CD14-positive monocyte (primary cell): ENCODE results near the gene TMEM30B. TPM values are rescaled to one million over a fixed set of nuclear protein-coding genes. Genes with fewer than 3 reads are reported as not detected.
A peak's percentile ranks its signal among the peaks of the same experiment; 100 is the strongest.

Experiments
- DNase-seq, 3 donors: peaks; one replicate each; pipeline ENCODE4 v3.0.0-alpha.2; 2011 to 2022
- H2AFZ ChIP-seq: 2 replicates; pipeline ENCODE4 v1.6.0; 2012; ENCODE audit warnings: mild to moderate bottlenecking, low read depth, low read length, inconsistent platforms; ENCODE audit not compliant: insufficient read depth, poor library complexity, severe bottlenecking
- H3K27ac ChIP-seq, 2 donors: 1 replicate in 1 of 2; 2 replicates in 1 of 2; pipeline ENCODE4 v1.5.1; 2012 to 2013; ENCODE audit warnings: low read length in 2 of 2, control low read depth in 1 of 2, inconsistent platforms in 1 of 2, low read depth in 1 of 2, mild to moderate bottlenecking in 1 of 2
- H3K27me3 ChIP-seq, 2 donors: one replicate each; pipeline versions ENCODE4 v1.6.0 to v1.6.1; 2011 to 2013; ENCODE audit warnings: low read length in 2 of 2; ENCODE audit not compliant: control insufficient read depth in 2 of 2, insufficient read depth in 2 of 2
- H3K36me3 ChIP-seq, 2 donors: replicated peaks in 1 of 2; 1 replicate in 1 of 2; 2 replicates in 1 of 2; pipeline versions ENCODE4 v1.5.1 to v1.6.1; 2012 to 2013; ENCODE audit warnings: low read length in 2 of 2, control low read depth in 1 of 2, inconsistent platforms in 1 of 2, mild to moderate bottlenecking in 1 of 2; ENCODE audit not compliant: insufficient read depth in 2 of 2, control insufficient read depth in 1 of 2
- H3K4me1 ChIP-seq, 2 donors: 1 replicate in 1 of 2; 2 replicates in 1 of 2; pipeline versions ENCODE4 v1.5.1 to v1.6.1; 2012 to 2013; ENCODE audit warnings: low read length in 2 of 2, control low read depth in 1 of 2, inconsistent platforms in 1 of 2, mild to moderate bottlenecking in 1 of 2, moderate library complexity in 1 of 2; ENCODE audit not compliant: insufficient read depth in 2 of 2, control insufficient read depth in 1 of 2
- H3K4me2 ChIP-seq: replicated peaks from 2 replicates; pipeline ENCODE3; 2012; ENCODE audit warnings: low read length, moderate library complexity, mild to moderate bottlenecking; ENCODE audit not compliant: poor library complexity, severe bottlenecking; ENCODE audit errors: extremely low read depth
- H3K4me3 ChIP-seq, 3 experiments: fragments of 200-600 bp in 1 of 3; sonication (generic) in 1 of 3; replicated peaks in 1 of 3; 1 replicate in 2 of 3; 2 replicates in 1 of 3; pipeline ENCODE4 v1.5.1; 2011 to 2013; ENCODE audit warnings: low read length in 3 of 3, mild to moderate bottlenecking in 3 of 3, control low read depth in 2 of 3, low read depth in 2 of 3, inconsistent platforms in 1 of 3, moderate library complexity in 1 of 3
- H3K79me2 ChIP-seq: 2 replicates; pipeline ENCODE4 v1.6.0; 2012; ENCODE audit warnings: mild to moderate bottlenecking, control low read depth, inconsistent platforms, low read length, moderate library complexity; ENCODE audit not compliant: insufficient read depth
- H3K9ac ChIP-seq: 2 replicates; pipeline ENCODE4 v1.6.0; 2017; ENCODE audit warnings: low read length, mild to moderate bottlenecking; ENCODE audit not compliant: insufficient read depth, poor library complexity, severe bottlenecking
- H3K9me3 ChIP-seq, 2 donors: replicated peaks in 1 of 2; 1 replicate in 1 of 2; 2 replicates in 1 of 2; pipeline versions ENCODE4 v1.5.1 to v1.6.1; 2012 to 2013; ENCODE audit warnings: low read length in 2 of 2, control low read depth in 1 of 2; ENCODE audit not compliant: control insufficient read depth in 1 of 2, insufficient read depth in 1 of 2
- H4K20me1 ChIP-seq: 2 replicates; pipeline ENCODE4 v1.6.0; 2012; ENCODE audit warnings: mild to moderate bottlenecking, low read length, control low read depth, moderate library complexity; ENCODE audit not compliant: insufficient read depth
- H3K27ac Mint-ChIP-seq, 7 donors: one replicate each; pipeline ENCODE4 v1.8.0; 2020; ENCODE audit warnings: mild to moderate bottlenecking in 7 of 7, mixed read lengths in 7 of 7, moderate library complexity in 6 of 7, inconsistent platforms in 2 of 7
- H3K27me3 Mint-ChIP-seq, 3 donors: one replicate each; pipeline ENCODE4 v1.8.0; 2021 to 2022; ENCODE audit warnings: low read depth in 3 of 3, mild to moderate bottlenecking in 3 of 3, mixed read lengths in 3 of 3, moderate library complexity in 3 of 3, inconsistent platforms in 1 of 3
- H3K36me3 Mint-ChIP-seq, 2 donors: one replicate each; pipeline ENCODE4 v1.8.0; 2020; ENCODE audit warnings: mixed read lengths in 2 of 2, inconsistent platforms in 1 of 2, mild to moderate bottlenecking in 1 of 2
- H3K4me1 Mint-ChIP-seq: one replicate; pipeline ENCODE4 v1.8.0; 2020; ENCODE audit warnings: mild to moderate bottlenecking, mixed read lengths
- H3K4me3 Mint-ChIP-seq, 2 donors: one replicate each; pipeline ENCODE4 v1.8.0; 2020; ENCODE audit warnings: mild to moderate bottlenecking in 2 of 2, mixed read lengths in 2 of 2, moderate library complexity in 1 of 2
- H3K9me3 Mint-ChIP-seq, 7 donors: one replicate each; pipeline ENCODE4 v1.8.0; 2020 to 2022; ENCODE audit warnings: mixed read lengths in 7 of 7, mild to moderate bottlenecking in 6 of 7, moderate library complexity in 6 of 7, inconsistent platforms in 2 of 7
- WGBS: methylation state at CpG from one replicate; pipeline ENCODE4 v1.1.5; 2013; ENCODE audit warnings: missing lambda C conversion rate; ENCODE audit not compliant: insufficient coverage; 5-methylcytosine and 5-hydroxymethylcytosine counted together
- intact Hi-C, 2 donors: fragments of 100-400 bp; cut with micrococcal nuclease; formaldehyde crosslinking; loops; one replicate each; pipeline versions ENCODE4 v1.15.0 to v1.15.1; 2023
- polyA plus RNA-seq, 3 donors: library from polyadenylated mRNA; depleted of rRNA in 1 of 3; unstranded in 2 of 3; stranded (reverse) in 1 of 3; fragments of 300-500 nt in 2 of 3; fragments of >200 nt in 1 of 3; fragmentation: Illumina TruSeq in 2 of 3; gene quantifications; 1 replicate in 2 of 3; 2 replicates in 1 of 3; pipeline ENCODE4 v1.2.3, GENCODE V29; 2012 to 2021
- TF ChIP-seq, protein P1 (sequence below): fragments of 200-600 bp; IDR thresholded peaks from one replicate; pipeline ENCODE4 v1.8.0; 2022; ENCODE audit warnings: antibody characterized with exemption, mild to moderate bottlenecking

Gene TMEM30B
- polyA plus RNA-seq, 3 donors = not detected

DNA sequence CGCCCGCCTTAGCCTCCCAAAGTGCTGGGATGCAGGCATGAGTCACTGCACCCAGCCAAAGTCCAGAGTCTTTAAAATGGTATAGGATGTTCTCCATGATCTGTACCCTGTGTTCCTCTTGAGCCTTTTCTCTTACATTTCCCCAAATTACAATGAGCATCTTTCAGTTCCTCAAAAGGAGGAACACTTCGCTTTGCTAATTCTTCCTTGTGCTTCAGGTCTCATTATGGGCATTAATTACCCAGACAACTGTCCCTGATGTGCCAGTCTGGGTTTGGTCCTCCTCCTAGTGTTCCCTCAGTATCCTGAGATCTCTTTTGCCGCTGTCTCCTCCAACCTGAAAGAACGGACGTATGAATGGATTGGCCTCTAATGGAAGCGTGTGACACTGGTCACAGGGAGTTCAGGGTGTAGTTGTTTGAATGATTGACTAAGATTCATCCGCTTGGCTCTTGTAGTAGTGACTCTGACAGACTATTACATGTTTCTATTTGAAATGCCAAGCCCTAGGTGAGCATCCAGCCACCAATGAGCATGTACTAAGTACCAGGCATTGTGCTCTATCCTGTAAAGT is 48.4 kb upstream of the TMEM30B start:
- H3K36me3 Mint-ChIP-seq = peaks cover 0 to 5% of the 10 kb centered on the region in 2 donors
- TF ChIP-seq, protein P1, sequence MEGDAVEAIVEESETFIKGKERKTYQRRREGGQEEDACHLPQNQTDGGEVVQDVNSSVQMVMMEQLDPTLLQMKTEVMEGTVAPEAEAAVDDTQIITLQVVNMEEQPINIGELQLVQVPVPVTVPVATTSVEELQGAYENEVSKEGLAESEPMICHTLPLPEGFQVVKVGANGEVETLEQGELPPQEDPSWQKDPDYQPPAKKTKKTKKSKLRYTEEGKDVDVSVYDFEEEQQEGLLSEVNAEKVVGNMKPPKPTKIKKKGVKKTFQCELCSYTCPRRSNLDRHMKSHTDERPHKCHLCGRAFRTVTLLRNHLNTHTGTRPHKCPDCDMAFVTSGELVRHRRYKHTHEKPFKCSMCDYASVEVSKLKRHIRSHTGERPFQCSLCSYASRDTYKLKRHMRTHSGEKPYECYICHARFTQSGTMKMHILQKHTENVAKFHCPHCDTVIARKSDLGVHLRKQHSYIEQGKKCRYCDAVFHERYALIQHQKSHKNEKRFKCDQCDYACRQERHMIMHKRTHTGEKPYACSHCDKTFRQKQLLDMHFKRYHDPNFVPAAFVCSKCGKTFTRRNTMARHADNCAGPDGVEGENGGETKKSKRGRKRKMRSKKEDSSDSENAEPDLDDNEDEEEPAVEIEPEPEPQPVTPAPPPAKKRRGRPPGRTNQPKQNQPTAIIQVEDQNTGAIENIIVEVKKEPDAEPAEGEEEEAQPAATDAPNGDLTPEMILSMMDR = no peak
- Histone ChIP-seq H3K79me2 (peaks cover 27% of the 10 kb centered on the region), H3K4me2 (peak overlapping the region; percentile 18), H3K27ac (peak overlapping the region; percentile 12 to 58), H3K4me1 (peaks cover 26 to 29% of the 10 kb centered on the region in 2 donors), H3K36me3 (no peaks in the 10 kb centered on the region), H3K27me3 (no peaks in the 10 kb centered on the region), H3K9ac (no peak overlapping the region), H3K9me3 (no peaks in the 10 kb centered on the region), H4K20me1 (no peaks in the 10 kb centered on the region), H3K4me3 (no peak overlapping the region), H2AFZ (no peak overlapping the region)
- H3K27ac Mint-ChIP-seq = peak overlapping the region; percentile 39 to 91 (median 83)
- intact Hi-C loops = no loop called here
- peak overlapping the region in 1 of 2 donors; percentile 64 for H3K4me3 Mint-ChIP-seq
- WGBS = 29% methylated on average over 3 of the region's 8 CpGs
- DNase-seq = peak; percentile 55 to 77 (median 73)
- H3K9me3 Mint-ChIP-seq = peaks cover 0 to 2% (median 0%) of the 10 kb centered on the region in 7 donors
- peaks cover 29% of the 10 kb centered on the region for H3K4me1 Mint-ChIP-seq
- H3K27me3 Mint-ChIP-seq = peaks cover 0 to 2% (median 1%) of the 10 kb centered on the region in 3 donors

DNA sequence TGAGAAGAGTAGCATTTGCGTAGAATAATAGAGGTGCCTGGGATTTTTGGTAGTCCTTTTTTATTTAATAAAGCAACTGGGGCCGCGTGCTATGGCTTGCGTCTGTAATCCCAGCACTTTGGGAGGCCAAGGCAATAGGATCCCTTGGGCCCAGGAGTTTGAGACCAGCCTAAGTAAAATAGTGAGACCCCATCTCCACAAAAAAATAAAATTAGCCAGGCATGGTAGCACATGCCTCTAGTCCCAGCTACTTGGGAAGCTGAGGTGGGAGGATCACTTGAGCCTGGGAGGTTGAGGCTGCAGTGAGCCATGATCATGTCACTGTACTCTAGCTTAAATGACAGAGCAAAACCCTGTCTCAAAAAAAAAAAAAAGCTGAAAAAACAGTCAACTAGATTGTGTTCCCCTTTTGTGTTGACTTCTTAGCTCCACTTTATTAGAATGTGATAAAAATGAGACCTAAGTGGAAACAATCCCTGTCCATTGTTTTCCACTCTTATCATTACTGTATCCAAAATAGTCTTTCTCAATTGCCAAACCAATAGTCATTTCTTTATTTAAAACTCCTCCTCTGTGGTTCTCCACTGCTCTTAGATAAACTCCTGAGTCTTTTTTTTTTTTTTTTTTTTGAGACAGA is 47.6 kb upstream of the TMEM30B start:
- Mint-ChIP-seq H3K36me3 (peaks cover 0 to 6% of the 10 kb centered on the region in 2 donors), H3K4me1 (peaks cover 30% of the 10 kb centered on the region), H3K27me3 (peaks cover 1 to 2% (median 1%) of the 10 kb centered on the region in 3 donors), H3K27ac (peak overlapping the region; percentile 50 to 88 (median 75)), H3K4me3 (peak overlapping the region in 1 of 2 donors; percentile 35), H3K9me3 (peaks cover 0 to 2% (median 0%) of the 10 kb centered on the region in 7 donors)
- H3K9me3 ChIP-seq = no peaks in the 10 kb centered on the region
- H3K4me1 ChIP-seq = peaks cover 26 to 29% of the 10 kb centered on the region in 2 donors
- peaks cover 30% of the 10 kb centered on the region for H3K79me2 ChIP-seq
- no peaks in the 10 kb centered on the region for H3K36me3 ChIP-seq
- no peak overlapping the region for H2AFZ ChIP-seq
- H3K4me2 ChIP-seq = no peak overlapping the region
- 100% methylated on average over 1 of the region's 4 CpGs for WGBS
- intact Hi-C loops = no loop called here
- H3K9ac ChIP-seq = no peak overlapping the region
- DNase-seq = peak in 2 of 3 donors; percentile 25 to 47
- no peak overlapping the region for H3K4me3 ChIP-seq
- H4K20me1 ChIP-seq = no peaks in the 10 kb centered on the region
- H3K27me3 ChIP-seq = no peaks in the 10 kb centered on the region
- TF ChIP-seq, protein P1 = no peak
- peak overlapping the region; percentile 12 to 37 for H3K27ac ChIP-seq
